ENCODE data around the gene CDK17.

DNA sequence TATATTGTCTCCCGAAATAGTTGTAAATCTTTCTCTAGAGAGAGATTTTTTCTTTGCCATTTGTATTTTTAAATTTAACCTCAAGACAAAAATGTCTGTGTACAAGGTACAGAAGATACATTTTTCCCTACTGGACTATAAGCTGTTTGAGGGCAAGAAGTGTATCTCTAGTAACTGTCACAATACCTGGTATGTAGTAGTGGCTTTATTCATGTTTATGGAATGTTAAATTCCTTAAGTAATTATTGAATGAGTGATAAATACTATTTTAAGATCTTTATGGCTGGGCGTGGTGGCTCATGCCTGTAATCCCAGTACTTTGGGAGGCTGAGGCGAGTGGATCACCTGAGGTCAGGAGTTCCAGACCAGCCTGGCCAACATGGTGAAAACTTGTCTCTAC is 24.4 kb upstream of the CDK17 start:
- TF ChIP-seq, protein P1, sequence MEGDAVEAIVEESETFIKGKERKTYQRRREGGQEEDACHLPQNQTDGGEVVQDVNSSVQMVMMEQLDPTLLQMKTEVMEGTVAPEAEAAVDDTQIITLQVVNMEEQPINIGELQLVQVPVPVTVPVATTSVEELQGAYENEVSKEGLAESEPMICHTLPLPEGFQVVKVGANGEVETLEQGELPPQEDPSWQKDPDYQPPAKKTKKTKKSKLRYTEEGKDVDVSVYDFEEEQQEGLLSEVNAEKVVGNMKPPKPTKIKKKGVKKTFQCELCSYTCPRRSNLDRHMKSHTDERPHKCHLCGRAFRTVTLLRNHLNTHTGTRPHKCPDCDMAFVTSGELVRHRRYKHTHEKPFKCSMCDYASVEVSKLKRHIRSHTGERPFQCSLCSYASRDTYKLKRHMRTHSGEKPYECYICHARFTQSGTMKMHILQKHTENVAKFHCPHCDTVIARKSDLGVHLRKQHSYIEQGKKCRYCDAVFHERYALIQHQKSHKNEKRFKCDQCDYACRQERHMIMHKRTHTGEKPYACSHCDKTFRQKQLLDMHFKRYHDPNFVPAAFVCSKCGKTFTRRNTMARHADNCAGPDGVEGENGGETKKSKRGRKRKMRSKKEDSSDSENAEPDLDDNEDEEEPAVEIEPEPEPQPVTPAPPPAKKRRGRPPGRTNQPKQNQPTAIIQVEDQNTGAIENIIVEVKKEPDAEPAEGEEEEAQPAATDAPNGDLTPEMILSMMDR (IDR thresholded peaks at IDR 0.05): no peak
- TF ChIP-seq POLR2AphosphoS5 (IDR thresholded peaks at IDR 0.05): no peak
- TF ChIP-seq POLR2A (IDR thresholded peaks at IDR 0.05): no peak
- no peak for TF ChIP-seq EP300 (IDR thresholded peaks at IDR 0.05)
